K562 (cell line): ENCODE data around the gene GLYATL3. TPM values are rescaled to one million over a fixed set of nuclear protein-coding genes. Genes with fewer than 3 reads are reported as not detected.

Experiments used
- ATAC-seq: fragments of 200-7000 bp; cut with Tn5 transposase; 3 replicates; pipeline ENCODE4 v1.9.1; 2020; ENCODE audit warnings: moderate library complexity
- BruUV-seq: library from RNA; stranded (reverse); fragments of 400-500 nt; replicated peaks from 2 replicates; lab custom pipeline; 2021; lab: Mats Ljungman, UMichigan
- CTCF ChIA-PET: fragments of 300-600 bp; formaldehyde crosslinking; extraction: SDS; loops from one replicate; lab custom pipeline; 2021; ENCODE audit warnings: low intra/inter-chr PET ratio; lab: Yijun Ruan, JAX
- POLR2A ChIA-PET: fragments of 300-600, 350-650 bp; sonication (Branson Sonifier 250); formaldehyde crosslinking; extraction: SDS; loops from one replicate; lab custom pipeline; 2021; ENCODE audit warnings: antibody characterized with exemption, inconsistent platforms; lab: Yijun Ruan, JAX
- DNase-seq, 4 experiments: peaks; one replicate each; pipeline versions ENCODE4 v3.0.0 to v3.0.0-alpha.2; 2011 to 2018; ENCODE audit warnings: low spot score in 3 of 4, mixed read lengths in 3 of 4; ENCODE audit errors: extremely low read depth in 1 of 4
- FAIRE-seq: peaks from 2 replicates; lab custom pipeline; 2011; peaks lifted over from hg19 to GRCh38; lab: Jason Lieb, UNC
- H2AFZ ChIP-seq: 2 replicates; pipeline ENCODE4 v1.6.0; 2011; ENCODE audit warnings: low read depth, low read length, control low read depth, inconsistent platforms
- H3K27ac ChIP-seq: fragments of 200-600 bp; 3 replicates; pipeline ENCODE4 v1.8.0; 2011; ENCODE audit warnings: low read depth, mild to moderate bottlenecking, control low read depth, inconsistent platforms, low read length, moderate library complexity, mixed read lengths; ENCODE audit errors: extremely low read depth
- H3K27me3 ChIP-seq, 2 experiments: fragments of 300-600 bp in 1 of 2; 2 replicates in 1 of 2; 3 replicates in 1 of 2; pipeline versions ENCODE4 v1.6.0 to v1.8.0; 2011; ENCODE audit warnings: inconsistent platforms in 2 of 2, low read length in 2 of 2, mild to moderate bottlenecking in 1 of 2, mixed read lengths in 1 of 2, moderate library complexity in 1 of 2; ENCODE audit not compliant: control insufficient read depth in 2 of 2, insufficient read depth in 2 of 2
- H3K36me3 ChIP-seq: fragments of 300-600 bp; 3 replicates; pipeline ENCODE4 v1.8.0; 2011; ENCODE audit warnings: mild to moderate bottlenecking, low read length, inconsistent platforms; ENCODE audit not compliant: control insufficient read depth, insufficient read depth
- H3K4me1 ChIP-seq, 2 experiments: fragments of 200-600 bp in 1 of 2; replicated peaks in 1 of 2; 2 replicates in 1 of 2; 3 replicates in 1 of 2; pipeline versions ENCODE4 v1.5.1 to v1.8.0; 2011; ENCODE audit warnings: inconsistent platforms in 2 of 2, low read length in 2 of 2, mild to moderate bottlenecking in 1 of 2, mixed read lengths in 1 of 2, moderate library complexity in 1 of 2; ENCODE audit not compliant: control insufficient read depth in 2 of 2, insufficient read depth in 2 of 2
- H3K4me2 ChIP-seq: 2 replicates; pipeline ENCODE4 v1.6.1; 2011; ENCODE audit warnings: low read length, control low read depth, inconsistent platforms, mixed read lengths; ENCODE audit not compliant: insufficient read depth
- H3K4me3 ChIP-seq: fragments of 200-600 bp; sonication (generic), shearing (Covaris generic); 2 replicates; pipeline ENCODE4 v1.5.1; 2016; ENCODE audit warnings: control low read depth, inconsistent platforms
- H3K79me2 ChIP-seq: fragments of 200-600 bp; 3 replicates; pipeline ENCODE4 v1.8.0; 2011; ENCODE audit warnings: low read length, inconsistent platforms; ENCODE audit not compliant: control insufficient read depth, insufficient read depth
- H3K9ac ChIP-seq, 2 experiments: 2 replicates each; pipeline versions ENCODE4 v1.6.0 to v1.6.1; 2011; ENCODE audit warnings: low read depth in 2 of 2, low read length in 2 of 2, control low read depth in 1 of 2, inconsistent platforms in 1 of 2, mild to moderate bottlenecking in 1 of 2, mixed read lengths in 1 of 2; ENCODE audit not compliant: insufficient read depth in 1 of 2
- H3K9me1 ChIP-seq: one replicate; pipeline ENCODE4 v1.6.0; 2011; ENCODE audit warnings: inconsistent platforms, mild to moderate bottlenecking, low read length, moderate library complexity; ENCODE audit not compliant: control insufficient read depth, insufficient read depth
- H3K9me3 ChIP-seq: replicated peaks from 2 replicates; pipeline ENCODE4 v1.5.1; 2011; ENCODE audit warnings: low read depth, low read length, inconsistent platforms; ENCODE audit not compliant: control insufficient read depth, insufficient read depth
- H4K20me1 ChIP-seq: replicated peaks from 2 replicates; pipeline ENCODE4 v1.6.1; 2011; ENCODE audit warnings: low read length, inconsistent platforms, mixed read lengths; ENCODE audit not compliant: control insufficient read depth, insufficient read depth
- ELF4 ChIP-seq: fragments of 450-650 bp; formaldehyde crosslinking; IDR thresholded peaks from 2 replicates; pipeline ENCODE4 v1.4.0; 2022; ENCODE audit warnings: missing genetic modification characterization
- in situ Hi-C: fragments of 300-500 bp; cut with MboI; formaldehyde crosslinking; loops from 4 replicates; pipeline ENCODE4 v1.15.0; 2018; ENCODE audit warnings: inconsistent platforms, mixed read lengths
- intact Hi-C: fragments of 100-400 bp; cut with micrococcal nuclease; formaldehyde crosslinking; loops from 2 replicates; pipeline ENCODE4 v1.14.2; 2022
- polyA plus RNA-seq, 8 experiments: library from polyadenylated mRNA; depleted of rRNA in 4 of 8; stranded (reverse) in 5 of 8; unstranded in 3 of 8; fragments of >200 nt; fragmentation: Nextera tagmentation in 2 of 8; fragmentation: Illumina TruSeq in 1 of 8; extraction: Ambion mirVana in 2 of 8; extraction: Trizol in 1 of 8; gene quantifications; 2 replicates each; pipeline versions ENCODE4 v1.2.1 to v1.2.3, GENCODE V29; 2011 to 2014; ENCODE audit warnings: inconsistent platforms in 1 of 8, missing spikeins in 1 of 8
- total RNA-seq, 7 experiments: library from RNA; depleted of rRNA in 6 of 7; stranded (reverse); fragments of >200 nt in 6 of 7; fragmentation: Illumina TruSeq in 2 of 7; extraction: Trizol in 2 of 7; gene quantifications; 2 replicates each; pipeline versions ENCODE4 v1.2.1 to v1.2.3, GENCODE V29; 2011 to 2021; ENCODE audit warnings: low replicate concordance in 1 of 7
- TF ChIP-seq, protein P1 (sequence below): fragments of 450-650 bp; IDR thresholded peaks from 2 replicates; pipeline ENCODE4 v1.6.1; 2017; ENCODE audit warnings: antibody characterized with exemption, mild to moderate bottlenecking
- TF ChIP-seq, protein P2 (sequence below): fragments of 450-650 bp; IDR thresholded peaks from 2 replicates; pipeline ENCODE4 v1.6.1; 2016; ENCODE audit warnings: mild to moderate bottlenecking, moderate library complexity

GLYATL3 gene
- total and polyA plus RNA-seq, 9 of the 15 experiments (the other 6 are each of a cell fraction or from before 2014, with no cell fraction given) = not detected

DNA sequence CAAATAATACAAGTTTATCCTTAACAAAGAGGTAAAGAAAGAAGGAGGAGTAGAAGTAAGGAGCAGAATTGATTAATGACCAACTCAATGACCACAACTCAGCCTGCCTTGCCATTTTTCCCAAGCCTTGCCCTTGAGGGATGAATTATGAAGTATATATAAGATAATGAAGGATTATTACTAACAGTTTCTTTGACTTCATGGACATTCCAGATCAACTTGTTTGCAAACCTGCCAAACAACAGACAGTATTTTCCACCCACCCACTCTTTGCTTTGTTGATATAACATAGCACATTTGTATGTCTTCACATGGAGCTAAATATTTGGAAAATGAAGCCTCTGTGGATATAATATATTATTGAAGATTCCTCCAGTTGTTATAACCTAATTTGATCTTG, 40.9 kb downstream of the GLYATL3 start:
- intact Hi-C loops (no loop called here), in situ Hi-C loops (no loop called here)
- FAIRE-seq (no peak), ATAC-seq (no peak), DNase-seq (no peak)
- ChIA-PET POLR2A (interaction anchor here (0.6 to 1.5 kb wide), 2 partner anchors 9 to 17 kb away, joined by 3 to 4 read pairs; no protein-coding TSS in a partner anchor), CTCF (interaction anchor here (0.7 kb wide), 1 partner anchor 9 kb away, joined by 3 read pairs; no protein-coding TSS in a partner anchor)
- H3K9me1 ChIP-seq = no peaks in the 10 kb centered on the region
- H3K9ac ChIP-seq = no peak overlapping the region
- no peak overlapping the region for H3K4me3 ChIP-seq
- H3K79me2 ChIP-seq = no peaks in the 10 kb centered on the region
- H3K4me1 ChIP-seq = peaks cover 0 to 16% of the 10 kb centered on the region in 2 experiments; a peak in 2 of 5 replicates
- no peaks in the 10 kb centered on the region for H4K20me1 ChIP-seq
- H3K27ac ChIP-seq = peak overlapping the region; percentile 59; the same call in 1 of the 3 replicates
- H3K27me3 ChIP-seq = no peaks in the 10 kb centered on the region
- H3K4me2 ChIP-seq = no peak overlapping the region
- no peaks in the 10 kb centered on the region for H3K9me3 ChIP-seq
- no peaks in the 10 kb centered on the region for H3K36me3 ChIP-seq
- TF ChIP-seq ELF4 (CRISPR knock-in tag) = no peak
- TF ChIP-seq, protein P1, sequence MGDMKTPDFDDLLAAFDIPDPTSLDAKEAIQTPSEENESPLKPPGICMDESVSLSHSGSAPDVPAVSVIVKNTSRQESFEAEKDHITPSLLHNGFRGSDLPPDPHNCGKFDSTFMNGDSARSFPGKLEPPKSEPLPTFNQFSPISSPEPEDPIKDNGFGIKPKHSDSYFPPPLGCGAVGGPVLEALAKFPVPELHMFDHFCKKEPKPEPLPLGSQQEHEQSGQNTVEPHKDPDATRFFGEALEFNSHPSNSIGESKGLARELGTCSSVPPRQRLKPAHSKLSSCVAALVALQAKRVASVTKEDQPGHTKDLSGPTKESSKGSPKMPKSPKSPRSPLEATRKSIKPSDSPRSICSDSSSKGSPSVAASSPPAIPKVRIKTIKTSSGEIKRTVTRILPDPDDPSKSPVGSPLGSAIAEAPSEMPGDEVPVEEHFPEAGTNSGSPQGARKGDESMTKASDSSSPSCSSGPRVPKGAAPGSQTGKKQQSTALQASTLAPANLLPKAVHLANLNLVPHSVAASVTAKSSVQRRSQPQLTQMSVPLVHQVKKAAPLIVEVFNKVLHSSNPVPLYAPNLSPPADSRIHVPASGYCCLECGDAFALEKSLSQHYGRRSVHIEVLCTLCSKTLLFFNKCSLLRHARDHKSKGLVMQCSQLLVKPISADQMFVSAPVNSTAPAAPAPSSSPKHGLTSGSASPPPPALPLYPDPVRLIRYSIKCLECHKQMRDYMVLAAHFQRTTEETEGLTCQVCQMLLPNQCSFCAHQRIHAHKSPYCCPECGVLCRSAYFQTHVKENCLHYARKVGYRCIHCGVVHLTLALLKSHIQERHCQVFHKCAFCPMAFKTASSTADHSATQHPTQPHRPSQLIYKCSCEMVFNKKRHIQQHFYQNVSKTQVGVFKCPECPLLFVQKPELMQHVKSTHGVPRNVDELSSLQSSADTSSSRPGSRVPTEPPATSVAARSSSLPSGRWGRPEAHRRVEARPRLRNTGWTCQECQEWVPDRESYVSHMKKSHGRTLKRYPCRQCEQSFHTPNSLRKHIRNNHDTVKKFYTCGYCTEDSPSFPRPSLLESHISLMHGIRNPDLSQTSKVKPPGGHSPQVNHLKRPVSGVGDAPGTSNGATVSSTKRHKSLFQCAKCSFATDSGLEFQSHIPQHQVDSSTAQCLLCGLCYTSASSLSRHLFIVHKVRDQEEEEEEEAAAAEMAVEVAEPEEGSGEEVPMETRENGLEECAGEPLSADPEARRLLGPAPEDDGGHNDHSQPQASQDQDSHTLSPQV = 0 out of 2 replicates have a peak, but pooled peaks have one; percentile 13
- TF ChIP-seq, protein P2, sequence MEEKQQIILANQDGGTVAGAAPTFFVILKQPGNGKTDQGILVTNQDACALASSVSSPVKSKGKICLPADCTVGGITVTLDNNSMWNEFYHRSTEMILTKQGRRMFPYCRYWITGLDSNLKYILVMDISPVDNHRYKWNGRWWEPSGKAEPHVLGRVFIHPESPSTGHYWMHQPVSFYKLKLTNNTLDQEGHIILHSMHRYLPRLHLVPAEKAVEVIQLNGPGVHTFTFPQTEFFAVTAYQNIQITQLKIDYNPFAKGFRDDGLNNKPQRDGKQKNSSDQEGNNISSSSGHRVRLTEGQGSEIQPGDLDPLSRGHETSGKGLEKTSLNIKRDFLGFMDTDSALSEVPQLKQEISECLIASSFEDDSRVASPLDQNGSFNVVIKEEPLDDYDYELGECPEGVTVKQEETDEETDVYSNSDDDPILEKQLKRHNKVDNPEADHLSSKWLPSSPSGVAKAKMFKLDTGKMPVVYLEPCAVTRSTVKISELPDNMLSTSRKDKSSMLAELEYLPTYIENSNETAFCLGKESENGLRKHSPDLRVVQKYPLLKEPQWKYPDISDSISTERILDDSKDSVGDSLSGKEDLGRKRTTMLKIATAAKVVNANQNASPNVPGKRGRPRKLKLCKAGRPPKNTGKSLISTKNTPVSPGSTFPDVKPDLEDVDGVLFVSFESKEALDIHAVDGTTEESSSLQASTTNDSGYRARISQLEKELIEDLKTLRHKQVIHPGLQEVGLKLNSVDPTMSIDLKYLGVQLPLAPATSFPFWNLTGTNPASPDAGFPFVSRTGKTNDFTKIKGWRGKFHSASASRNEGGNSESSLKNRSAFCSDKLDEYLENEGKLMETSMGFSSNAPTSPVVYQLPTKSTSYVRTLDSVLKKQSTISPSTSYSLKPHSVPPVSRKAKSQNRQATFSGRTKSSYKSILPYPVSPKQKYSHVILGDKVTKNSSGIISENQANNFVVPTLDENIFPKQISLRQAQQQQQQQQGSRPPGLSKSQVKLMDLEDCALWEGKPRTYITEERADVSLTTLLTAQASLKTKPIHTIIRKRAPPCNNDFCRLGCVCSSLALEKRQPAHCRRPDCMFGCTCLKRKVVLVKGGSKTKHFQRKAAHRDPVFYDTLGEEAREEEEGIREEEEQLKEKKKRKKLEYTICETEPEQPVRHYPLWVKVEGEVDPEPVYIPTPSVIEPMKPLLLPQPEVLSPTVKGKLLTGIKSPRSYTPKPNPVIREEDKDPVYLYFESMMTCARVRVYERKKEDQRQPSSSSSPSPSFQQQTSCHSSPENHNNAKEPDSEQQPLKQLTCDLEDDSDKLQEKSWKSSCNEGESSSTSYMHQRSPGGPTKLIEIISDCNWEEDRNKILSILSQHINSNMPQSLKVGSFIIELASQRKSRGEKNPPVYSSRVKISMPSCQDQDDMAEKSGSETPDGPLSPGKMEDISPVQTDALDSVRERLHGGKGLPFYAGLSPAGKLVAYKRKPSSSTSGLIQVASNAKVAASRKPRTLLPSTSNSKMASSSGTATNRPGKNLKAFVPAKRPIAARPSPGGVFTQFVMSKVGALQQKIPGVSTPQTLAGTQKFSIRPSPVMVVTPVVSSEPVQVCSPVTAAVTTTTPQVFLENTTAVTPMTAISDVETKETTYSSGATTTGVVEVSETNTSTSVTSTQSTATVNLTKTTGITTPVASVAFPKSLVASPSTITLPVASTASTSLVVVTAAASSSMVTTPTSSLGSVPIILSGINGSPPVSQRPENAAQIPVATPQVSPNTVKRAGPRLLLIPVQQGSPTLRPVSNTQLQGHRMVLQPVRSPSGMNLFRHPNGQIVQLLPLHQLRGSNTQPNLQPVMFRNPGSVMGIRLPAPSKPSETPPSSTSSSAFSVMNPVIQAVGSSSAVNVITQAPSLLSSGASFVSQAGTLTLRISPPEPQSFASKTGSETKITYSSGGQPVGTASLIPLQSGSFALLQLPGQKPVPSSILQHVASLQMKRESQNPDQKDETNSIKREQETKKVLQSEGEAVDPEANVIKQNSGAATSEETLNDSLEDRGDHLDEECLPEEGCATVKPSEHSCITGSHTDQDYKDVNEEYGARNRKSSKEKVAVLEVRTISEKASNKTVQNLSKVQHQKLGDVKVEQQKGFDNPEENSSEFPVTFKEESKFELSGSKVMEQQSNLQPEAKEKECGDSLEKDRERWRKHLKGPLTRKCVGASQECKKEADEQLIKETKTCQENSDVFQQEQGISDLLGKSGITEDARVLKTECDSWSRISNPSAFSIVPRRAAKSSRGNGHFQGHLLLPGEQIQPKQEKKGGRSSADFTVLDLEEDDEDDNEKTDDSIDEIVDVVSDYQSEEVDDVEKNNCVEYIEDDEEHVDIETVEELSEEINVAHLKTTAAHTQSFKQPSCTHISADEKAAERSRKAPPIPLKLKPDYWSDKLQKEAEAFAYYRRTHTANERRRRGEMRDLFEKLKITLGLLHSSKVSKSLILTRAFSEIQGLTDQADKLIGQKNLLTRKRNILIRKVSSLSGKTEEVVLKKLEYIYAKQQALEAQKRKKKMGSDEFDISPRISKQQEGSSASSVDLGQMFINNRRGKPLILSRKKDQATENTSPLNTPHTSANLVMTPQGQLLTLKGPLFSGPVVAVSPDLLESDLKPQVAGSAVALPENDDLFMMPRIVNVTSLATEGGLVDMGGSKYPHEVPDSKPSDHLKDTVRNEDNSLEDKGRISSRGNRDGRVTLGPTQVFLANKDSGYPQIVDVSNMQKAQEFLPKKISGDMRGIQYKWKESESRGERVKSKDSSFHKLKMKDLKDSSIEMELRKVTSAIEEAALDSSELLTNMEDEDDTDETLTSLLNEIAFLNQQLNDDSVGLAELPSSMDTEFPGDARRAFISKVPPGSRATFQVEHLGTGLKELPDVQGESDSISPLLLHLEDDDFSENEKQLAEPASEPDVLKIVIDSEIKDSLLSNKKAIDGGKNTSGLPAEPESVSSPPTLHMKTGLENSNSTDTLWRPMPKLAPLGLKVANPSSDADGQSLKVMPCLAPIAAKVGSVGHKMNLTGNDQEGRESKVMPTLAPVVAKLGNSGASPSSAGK = peak; percentile 33; the same call in 1 of the 2 replicates
- peak overlapping the region; percentile 56; the same call in 1 of the 2 replicates for H2AFZ ChIP-seq
- no TSS peak for BruUV-seq
